Measurements from ENCODE around the gene B3GNT7. TPM values are rescaled to one million over a fixed set of nuclear protein-coding genes. Genes with fewer than 3 reads are reported as not detected.

The B3GNT7 gene
- total RNA-seq, 1 donor from 2014 or later, result 8.1 TPM

Small RNA genes within 50 kb of the gene (microRNA-seq; reads per million reads assigned to microRNA genes)
- not detected for gene MIR4777 (ENCODE audit: borderline number of aligned reads)

Other genes with a start within 250 kb of the B3GNT7 start
- gene ARMC9, start 197.1 kb upstream of the B3GNT7 start, total RNA-seq, result 2.3 TPM
- 241 TPM for gene NCL, start 68.8 kb downstream of the B3GNT7 start, total RNA-seq
- not detected for gene NMUR1, start 134.7 kb downstream of the B3GNT7 start, total RNA-seq
- not detected for gene TEX44, start 197.2 kb downstream of the B3GNT7 start, total RNA-seq